ENCODE results near the gene JAKMIP1.
"Not testable (repeated sequence)": the region's sequence is repeated elsewhere in the genome, so short reads cannot be mapped to it uniquely, and the experiment has no call there.

JAKMIP1 gene

DNA sequence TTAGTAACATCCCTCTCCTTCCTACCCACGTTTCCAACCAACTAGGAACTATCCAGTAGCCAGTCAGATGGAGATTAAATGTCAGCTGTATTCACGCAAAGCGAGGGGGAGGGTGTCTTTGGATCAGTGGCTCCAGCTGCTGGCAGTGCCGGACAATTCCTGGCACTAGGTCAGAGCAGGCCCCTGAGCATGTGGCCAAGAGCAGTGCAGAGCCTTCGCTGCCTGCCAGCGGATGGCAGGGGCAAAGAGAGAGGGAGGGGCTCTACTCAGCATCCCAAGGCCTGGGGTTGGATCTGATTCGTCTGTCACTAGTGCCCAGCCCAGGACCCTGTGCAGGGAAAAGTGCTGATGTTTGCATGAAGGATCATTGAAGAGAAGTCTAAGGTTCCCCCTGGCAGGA is 28.7 kb upstream of the JAKMIP1 start:
- DNase-seq (ENCODE audit: low read depth): no peak

DNA sequence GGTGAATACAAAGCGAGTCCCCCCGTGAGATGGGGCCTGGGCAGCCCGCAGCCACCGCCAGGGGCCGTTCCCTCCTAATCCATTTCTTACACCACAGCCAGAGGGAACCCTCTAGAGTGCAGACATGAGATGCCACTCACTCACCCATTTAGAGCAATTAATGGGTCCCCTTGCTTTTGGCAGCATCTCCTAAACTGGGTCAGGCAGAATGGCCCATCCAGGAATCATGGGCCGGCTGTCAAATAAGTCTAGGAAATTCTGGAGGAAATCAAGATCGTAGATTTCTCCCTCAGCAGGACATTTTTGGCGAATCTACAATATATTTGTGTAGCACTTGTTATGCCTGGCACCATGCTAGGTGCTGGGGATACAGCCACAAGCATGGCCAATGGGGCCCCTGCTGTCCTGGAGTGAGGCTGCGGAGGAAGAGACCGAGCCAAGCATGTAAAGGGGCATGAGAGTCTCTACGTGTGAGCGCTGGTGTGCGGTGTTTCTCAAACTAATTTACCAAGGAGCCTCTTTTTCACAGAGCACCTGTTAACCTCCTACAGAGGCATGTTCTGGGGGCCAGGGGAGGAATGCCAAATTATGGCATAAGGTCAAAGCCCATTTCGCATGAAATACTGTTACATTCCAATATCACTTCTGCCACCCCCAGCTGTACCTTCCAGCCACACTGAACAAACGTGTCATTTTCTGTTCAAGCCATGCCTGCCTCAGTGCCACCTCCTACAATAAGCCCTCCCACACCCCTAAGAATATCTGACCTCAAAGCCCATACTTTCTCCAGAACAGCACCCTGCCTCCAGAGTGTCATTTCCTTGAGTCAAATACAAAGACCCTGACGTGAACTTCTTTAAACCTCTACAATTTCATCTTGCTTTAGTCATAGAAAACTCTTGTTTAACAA is 28.1 kb upstream of the JAKMIP1 start:
- no peak for DNase-seq (ENCODE audit: low read depth)

DNA sequence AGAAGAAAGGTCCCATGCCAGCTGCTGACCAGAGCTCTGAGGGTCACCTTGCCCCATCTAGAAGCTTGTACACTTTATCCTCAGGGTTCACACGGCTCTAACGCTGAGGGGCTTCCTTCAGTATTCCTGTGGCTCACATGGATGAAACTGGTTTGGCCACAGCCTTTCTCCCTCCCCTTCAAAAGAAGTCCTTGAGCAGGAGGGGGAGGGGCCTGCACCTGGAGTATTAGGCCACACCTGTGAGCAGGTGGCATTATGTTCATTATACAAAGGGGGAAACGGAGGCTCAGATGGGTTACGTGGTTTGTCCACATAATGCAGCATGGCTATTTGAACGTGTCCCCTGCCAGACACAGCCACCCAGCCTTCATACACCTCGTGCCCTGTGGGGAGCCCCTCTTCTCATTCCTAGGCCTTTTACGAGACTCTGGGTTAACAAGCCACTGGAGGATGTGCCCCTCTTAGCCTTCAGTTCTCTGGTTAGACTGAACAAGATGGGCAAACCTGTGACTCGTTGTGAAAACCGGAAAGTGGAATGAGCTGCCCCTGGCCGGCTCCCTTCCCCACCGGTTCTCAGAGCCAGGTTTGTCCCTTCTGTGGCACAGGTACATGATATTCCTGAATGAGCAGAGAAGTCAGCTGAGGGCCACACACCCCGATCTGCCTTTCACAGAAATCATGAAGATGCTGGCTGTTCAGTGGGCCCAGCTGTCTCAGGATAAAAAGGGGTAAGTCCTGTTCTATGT is 27.2 kb upstream of the JAKMIP1 start:
- DNase-seq (ENCODE audit: low read depth): no peak

DNA sequence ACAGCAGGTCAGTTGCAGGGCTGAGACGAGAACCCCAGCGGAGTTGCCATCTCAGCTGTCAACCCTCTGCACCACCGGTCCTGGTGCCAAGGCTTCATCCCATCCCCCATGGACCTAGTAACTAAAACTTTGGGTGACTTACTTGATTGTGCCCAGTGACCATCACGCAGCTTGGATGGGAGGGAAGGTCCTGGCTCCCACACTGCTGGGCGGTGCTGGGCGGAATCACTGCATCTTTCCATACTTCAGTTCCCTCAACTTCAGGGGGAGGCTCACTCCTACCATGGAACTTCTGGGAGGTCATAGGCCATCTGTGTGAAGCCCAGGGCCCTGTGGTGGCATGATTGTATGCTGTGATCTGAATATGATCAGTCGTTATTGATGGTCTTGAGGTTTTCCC is 26.2 kb upstream of the JAKMIP1 start:
- no peak for DNase-seq (ENCODE audit: low read depth)

DNA sequence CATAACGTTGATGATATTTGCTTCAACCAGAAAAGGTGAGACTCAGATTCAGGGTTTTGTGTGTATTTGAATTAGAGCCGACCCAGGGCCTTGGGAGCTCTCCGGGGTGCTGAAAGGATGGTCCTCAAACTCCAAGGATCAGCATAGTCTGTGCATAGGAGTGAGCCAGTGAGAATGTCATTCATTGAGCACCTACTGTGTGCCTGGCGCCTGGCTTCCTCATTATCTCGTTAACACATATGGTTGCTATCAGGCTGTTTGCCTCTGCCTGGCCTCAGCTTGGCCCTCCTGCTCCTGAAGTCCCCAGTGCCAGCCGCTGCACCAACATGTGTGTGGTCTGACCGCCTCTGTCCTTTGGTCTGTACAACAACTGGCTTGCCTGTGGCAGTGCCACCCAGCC is 25.1 kb upstream of the JAKMIP1 start:
- peak; percentile 6 for DNase-seq (ENCODE audit: low read depth)

DNA sequence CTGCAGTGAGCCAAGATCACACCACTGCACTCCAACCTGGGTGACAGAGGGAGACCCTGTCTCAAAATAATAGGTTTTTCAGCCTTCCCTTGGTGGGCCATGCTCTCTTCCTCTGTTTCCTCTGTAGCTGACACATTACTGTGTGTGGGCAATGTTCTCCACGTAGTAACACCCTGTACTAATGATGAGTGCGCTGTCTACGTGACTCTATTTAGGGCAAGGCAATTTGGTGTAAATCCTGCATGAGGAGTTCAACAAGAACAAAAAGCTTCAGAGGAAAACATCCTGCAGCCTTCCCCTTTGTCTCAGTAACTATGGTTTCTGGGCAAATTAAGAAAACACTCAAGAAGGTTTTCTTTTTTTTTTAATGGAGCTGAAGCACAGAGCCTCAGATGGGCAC is 24.4 kb upstream of the JAKMIP1 start:
- DNase-seq (ENCODE audit: low read depth): no peak

DNA sequence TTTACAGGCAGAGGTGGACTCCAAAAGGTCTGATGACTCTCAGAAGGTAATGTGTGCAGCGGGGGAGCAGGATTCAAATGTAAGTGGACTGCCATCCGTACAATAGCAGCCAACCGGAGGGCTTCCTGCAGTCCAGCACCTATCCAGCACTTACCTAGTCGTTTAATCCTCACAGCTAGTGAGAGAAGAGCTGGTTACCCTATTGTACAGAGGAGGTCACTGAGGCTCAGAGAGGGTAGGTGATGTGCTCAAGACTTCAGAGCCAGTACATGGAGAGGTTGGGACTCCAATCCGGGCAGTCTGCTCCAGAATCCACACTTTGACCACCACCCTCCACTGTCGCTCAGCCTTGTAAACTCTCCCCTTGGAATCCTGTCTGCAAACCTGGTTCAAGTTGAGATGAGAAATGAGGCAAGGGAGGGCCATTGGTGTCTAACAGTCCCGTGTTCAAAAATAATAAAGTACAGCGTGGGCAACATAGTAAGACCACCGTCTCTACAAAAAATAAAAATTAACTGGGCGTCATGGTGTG is 22.5 kb upstream of the JAKMIP1 start:
- no peak for DNase-seq (ENCODE audit: low read depth)

DNA sequence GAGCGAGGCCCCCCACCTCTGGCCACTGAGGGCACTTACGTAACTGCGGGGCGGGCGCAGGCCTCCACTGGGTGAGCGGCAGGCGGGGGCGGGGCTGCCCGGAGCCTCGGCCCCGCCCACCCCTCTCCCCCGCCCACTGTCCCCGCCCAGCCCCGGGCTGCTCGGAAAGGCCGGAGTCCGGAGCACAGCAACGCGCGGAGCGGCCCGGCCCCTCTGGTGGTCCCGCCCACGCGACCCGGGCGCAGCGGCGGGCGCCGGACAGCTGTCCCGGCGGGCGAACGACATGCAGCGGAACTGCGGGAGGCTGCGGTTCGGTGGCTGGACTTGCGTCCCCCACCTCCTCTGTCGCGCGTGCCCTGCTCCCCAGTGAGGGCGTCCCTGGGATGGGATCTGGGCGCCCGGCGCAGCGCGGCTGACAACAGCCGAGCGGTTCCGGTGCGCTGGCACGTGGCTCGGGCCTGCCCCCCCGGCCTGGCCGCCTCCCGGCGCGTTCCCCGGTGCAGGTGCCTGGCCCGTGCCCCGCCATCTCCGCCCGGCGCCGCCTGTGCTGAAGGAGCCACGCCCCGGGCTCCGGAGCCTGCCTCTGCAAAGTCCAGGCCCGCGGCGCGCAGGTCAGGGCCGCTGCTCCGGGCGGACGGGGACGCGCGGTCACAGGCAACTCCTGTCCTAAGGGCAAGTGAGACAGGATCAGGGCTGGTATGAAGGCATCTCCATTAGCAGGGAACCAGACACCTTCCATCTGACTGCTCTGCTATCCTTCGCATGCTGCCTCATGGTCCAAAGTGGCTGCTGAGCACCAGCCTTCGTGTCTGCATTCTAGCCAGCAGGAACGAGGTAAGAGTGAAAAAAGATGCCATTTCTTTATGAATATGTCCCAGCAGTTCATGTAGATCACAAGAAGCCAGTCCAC is 21.8 kb upstream of the JAKMIP1 start:
- DNase-seq (ENCODE audit: low read depth): no peak

DNA sequence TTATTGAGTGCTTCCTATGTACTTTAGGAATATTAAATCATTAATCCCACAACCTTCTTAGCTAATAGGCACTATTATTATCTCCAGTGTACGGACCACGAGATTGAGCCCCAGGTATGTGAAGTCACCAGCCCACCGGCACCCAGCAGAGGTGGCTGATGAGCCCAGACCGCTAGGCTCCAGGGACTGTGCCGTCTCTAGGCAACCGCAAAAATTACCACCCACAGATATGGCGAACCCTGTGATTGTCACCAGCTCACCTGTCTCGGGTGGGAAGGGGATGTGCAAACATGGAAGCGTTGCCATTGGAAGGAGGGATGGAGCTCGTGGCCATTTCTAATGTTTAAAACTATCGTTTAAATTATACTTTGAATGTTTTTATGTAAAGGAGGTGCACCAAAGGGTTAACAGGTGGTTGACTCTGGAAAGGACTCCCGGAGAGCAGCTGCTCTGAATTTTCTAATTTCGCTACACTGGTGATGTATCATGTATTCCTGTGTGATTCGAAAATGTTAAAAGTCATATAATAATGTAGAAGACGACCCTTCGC is 21.0 kb upstream of the JAKMIP1 start:
- DNase-seq (ENCODE audit: low read depth): no peak

DNA sequence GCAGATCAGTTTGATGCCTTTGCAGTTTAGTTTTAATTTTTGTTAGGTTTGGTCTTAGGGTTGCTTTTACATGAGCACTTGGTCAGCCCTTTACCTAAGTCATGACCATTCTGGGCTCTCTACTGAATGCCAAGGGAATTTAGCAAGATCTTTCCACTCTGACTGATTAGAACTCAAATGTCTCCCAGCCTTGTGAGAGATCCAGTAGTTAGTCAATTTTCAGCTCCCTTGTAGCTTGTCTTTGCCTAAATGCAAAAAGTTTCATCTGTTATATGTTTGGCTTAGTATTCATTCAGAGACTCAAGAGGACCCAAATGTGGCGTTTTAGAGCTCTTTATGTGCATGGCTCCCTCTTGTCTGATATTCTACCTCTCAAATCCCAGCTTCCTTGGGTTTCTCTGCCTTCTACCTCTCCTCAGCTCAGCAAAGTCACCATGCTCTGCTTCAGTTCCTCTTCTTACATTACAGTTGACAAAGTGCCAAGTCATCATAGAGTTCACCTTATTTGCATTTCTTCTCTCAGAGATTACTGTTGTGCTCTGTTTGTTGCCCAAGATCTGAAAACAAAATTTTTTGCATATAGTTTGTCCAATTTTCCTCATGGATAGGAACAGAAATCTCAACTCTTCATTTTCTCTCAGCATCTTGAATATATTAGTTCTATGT is 17.5 kb upstream of the JAKMIP1 start:
- no peak for DNase-seq (ENCODE audit: low read depth)

DNA sequence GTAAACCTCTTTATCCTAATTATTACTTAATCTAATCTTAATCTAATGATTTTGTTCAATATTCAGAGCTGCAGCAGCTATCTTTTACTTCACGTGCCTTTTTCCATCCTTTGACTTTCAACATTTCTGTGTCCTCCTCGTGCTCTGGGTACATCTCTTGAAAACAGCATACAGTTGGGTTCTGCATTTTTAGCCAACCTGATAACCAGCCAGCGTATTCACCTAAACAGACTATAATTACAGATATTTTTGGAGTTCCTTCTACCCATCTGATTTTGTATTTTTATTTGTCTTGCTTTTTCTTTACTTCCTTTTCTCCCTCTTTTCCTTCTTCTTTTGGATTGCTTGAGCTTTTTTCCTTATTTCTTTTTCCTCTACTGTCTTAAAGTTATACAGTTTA is 16.2 kb upstream of the JAKMIP1 start:
- no peak for DNase-seq (ENCODE audit: low read depth)

DNA sequence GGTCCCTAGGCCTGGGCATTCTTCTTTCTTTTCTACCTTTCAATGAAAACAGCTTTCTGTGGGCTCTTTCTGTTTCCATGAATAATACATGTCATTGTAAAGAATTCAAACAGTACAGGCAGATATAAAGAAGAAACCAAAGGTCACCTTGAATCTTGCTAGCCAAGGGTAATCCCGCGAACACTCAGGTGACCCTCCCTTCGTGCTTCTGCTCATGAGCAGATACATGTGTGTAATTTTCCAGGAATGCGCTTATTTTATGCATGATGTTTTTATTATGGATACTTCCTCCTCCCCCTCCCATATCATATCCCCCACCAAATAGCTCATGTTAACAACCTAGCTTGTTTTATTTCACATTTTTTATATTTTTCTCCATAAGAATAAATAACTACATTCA is 9.6 kb upstream of the JAKMIP1 start:
- DNase-seq (ENCODE audit: low read depth): no peak

DNA sequence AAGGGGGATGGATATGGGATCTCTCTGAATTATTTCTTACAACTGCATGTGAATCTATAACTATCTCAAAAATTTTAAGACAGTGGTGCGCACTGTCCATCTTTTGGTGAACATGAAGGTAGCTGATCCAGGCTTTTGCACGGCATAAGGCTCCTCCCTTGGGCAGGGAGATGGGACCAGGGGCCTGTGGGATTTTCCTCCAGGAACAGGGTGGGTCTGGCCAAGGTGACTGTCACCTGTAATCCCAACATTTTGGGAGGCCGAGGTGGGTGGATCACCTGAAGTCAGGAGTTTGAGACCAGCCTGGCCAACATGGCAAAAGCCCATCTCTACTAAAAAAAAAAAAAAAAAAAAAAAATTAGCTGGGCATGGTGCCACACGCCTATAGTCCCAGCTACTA is 8.9 kb upstream of the JAKMIP1 start:
- DNase-seq (ENCODE audit: low read depth): not testable (repeated sequence)

DNA sequence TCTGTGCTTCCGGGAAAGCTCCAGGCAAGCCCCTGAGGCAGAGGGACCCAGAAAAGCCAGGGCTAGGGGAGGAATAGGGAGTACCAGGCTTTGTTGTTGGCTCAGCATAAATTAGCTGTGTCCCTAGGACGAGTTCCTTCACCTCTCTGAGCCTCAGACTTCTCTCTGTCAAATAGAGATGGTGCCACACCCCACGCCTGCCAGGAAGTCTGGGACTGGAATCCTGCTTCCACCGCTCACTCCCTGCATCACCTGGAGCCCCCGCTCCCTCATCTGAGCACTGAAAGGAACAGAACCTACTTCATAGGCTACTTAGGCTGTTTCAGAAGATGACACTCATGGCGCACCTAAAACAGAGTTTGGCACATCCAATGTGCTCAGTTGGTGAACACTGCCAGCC is 8.1 kb upstream of the JAKMIP1 start:
- no peak for DNase-seq (ENCODE audit: low read depth)

DNA sequence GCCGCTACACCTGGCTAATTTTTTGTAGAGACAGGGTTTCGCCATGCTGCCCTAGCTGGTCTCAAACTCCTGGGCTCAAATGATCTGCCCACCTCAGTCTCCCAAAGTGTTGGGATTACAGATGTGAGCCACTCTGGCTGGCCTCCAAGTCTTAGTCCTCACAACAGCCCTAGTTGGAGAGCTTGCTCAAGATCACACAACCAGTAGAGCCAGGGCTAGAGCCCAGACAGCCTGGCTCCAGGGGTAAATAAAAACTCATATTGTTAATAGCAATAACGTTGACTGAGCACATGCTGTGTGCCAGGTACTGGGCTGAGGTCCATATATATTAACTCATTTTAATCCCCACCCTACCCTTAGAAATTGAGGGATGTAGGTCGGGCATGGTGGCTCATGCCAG is 7.3 kb upstream of the JAKMIP1 start:
- DNase-seq (ENCODE audit: low read depth): no peak

DNA sequence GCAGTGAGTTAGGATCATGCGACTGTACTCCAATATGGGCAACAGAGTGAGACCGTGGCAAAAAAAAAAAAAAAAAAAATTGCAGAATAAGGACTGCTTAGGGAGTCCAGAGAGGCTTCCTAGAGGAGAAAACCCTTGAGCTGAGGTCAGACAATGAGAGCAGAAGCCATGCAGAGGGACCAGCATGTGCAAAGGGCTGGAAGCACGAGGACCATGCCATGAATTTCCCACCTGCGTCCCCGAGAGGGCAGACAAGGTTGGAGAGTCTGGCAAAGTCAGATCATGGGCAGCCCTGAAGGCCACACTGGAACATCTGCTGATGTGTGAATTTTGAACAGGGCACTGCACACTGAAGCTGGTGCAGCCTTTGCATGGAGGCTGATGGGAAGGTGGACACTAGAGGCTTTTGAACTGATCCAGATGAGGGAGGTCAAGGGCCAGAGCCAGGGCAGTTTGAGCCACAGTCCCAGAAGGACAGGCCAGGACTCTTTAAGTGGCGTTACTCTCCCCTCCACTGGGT is 6.5 kb upstream of the JAKMIP1 start:
- DNase-seq (ENCODE audit: low read depth): no peak

DNA sequence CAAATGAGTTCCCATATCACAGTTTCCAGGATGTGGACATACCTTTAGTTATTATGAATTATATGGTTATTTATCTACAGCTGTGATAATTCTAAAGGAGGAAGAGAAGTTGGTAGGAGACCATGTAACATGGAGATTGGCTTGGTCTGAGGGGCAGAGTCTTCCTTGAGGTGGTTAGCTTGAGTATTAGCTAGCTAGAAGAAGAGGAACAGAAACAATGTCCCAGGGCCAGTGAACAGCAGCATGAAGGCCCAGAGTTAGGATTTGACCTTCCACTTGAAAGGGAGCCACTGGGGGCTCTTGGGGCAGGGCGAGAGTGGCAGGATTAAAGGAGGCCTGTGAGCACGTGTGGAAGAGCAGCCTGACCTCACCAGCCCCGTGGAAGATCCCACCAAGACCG is 5.6 kb upstream of the JAKMIP1 start:
- no peak for DNase-seq (ENCODE audit: low read depth)

DNA sequence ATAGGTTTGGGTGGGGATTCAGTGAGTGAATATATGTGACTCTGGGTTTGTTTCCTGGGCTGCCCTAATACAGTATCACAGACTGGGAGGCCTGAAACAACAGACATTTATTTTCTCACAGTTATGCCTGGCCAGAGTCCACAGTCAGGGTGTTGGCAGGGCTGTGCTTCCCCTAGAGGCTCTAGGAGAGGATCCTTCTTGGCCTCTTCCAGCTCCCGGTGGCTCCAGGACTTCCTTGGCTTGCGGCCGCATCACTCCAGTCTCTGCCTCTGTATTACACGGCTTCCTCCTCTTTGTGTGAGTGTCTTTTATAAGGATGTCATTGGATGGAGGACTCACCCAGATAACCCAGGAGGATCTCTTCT is 5.2 kb upstream of the JAKMIP1 start:
- DNase-seq (ENCODE audit: low read depth): no peak

DNA sequence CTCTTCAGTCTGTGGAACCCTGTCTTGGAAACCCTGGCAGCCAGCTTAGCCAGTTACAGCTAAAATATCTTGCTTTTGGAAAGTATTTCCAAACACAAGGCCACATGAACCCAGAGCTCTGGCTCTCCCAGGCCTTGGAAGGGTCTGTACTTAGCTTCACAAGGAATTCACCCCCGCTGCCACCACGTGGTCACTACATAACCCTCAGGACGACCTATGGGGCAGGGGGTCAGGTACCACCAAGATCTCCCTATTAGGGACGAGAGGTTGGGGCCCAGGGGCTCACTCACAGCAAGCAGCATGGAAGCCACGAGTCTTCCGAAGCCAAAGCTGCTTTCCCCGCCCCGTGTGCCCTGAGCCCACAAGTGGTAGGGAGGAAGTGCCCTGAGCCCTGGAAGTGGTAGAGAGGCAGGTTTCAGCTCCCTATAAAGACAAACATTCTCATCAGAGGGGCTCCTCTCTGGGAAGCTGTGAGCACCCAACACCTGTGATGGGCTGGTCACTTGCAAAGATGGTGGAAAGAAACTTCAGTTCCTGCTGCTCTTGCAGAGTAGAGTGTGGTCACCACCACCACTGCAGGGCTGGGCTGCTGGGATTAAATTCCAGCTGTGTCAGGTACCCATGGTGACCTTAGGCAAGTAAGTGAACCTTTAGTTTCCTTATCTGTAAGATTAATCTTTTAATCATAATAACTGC is 4.7 kb upstream of the JAKMIP1 start:
- DNase-seq (ENCODE audit: low read depth): no peak

DNA sequence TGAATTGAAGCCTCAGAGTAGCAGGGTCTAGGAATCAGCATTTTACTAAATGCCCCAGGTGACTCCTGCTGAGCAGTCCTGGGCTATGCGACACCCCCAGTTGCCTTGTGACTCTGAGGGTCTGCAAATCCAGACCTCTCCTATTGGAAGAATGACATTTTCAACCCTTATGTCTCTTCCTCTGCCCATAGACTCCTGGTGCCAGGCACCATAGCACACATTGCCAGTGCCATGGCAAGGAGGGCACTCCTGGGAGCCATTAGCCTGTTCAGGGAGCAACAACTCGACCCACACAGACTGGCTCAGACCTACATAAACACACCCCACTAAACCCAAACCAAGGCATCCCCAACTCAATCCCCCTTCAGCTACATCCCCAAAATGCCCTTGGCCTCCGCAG is 3.7 kb upstream of the JAKMIP1 start:
- no peak for DNase-seq (ENCODE audit: low read depth)

Measured in stromal cell of bone marrow (primary cell).